OCI-LY7 (cell line): ENCODE measurements around the gene ACADSB.

Experiments used
- EZH2phosphoT487 ChIP-seq: fragments of 200-600 bp; sonication (generic); IDR thresholded peaks from 2 replicates; pipeline ENCODE4 v1.6.1; 2018; ENCODE audit warnings: low read depth, borderline replicate concordance, mild to moderate bottlenecking, mixed run types, antibody characterized with exemption, low read length, moderate library complexity, mixed read lengths
- TF ChIP-seq, protein P1 (sequence below): fragments of 200-600 bp; sonication (generic); conservative IDR thresholded peaks from 2 replicates; pipeline ENCODE4 v1.5.1; 2014; ENCODE audit warnings: mild to moderate bottlenecking, antibody characterized with exemption, low read length, moderate library complexity, mixed read lengths

DNA sequence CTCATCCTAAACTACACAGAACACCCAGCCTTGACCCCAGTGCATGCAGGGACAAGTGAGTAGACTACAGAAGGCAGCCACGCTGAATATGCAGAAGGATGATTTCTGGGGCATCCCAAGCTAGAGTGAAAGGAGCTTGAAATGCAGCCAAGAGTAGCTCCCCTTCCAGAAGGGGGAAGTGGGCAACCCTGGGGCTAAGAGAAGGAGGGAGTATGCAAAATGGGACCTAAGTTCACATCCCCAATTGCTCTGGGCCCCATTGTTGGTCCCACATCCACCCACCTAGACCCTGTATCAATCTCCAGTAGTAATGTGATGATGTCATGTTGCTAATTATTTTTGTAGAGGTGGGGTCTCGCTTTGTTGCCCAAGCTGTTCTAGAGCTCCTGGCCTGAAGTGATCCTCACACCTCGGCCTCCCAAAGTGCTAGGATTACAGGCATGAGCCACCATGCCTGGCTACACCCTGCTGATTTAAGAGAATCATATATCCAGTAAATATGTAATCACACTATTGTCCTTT lies 34.2 kb upstream of the ACADSB start:
- TF ChIP-seq, protein P1, sequence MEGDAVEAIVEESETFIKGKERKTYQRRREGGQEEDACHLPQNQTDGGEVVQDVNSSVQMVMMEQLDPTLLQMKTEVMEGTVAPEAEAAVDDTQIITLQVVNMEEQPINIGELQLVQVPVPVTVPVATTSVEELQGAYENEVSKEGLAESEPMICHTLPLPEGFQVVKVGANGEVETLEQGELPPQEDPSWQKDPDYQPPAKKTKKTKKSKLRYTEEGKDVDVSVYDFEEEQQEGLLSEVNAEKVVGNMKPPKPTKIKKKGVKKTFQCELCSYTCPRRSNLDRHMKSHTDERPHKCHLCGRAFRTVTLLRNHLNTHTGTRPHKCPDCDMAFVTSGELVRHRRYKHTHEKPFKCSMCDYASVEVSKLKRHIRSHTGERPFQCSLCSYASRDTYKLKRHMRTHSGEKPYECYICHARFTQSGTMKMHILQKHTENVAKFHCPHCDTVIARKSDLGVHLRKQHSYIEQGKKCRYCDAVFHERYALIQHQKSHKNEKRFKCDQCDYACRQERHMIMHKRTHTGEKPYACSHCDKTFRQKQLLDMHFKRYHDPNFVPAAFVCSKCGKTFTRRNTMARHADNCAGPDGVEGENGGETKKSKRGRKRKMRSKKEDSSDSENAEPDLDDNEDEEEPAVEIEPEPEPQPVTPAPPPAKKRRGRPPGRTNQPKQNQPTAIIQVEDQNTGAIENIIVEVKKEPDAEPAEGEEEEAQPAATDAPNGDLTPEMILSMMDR, result no peak
- TF ChIP-seq EZH2phosphoT487, result no peak
